Activated CD4-positive, alpha-beta T cell treated with anti-CD3 and anti-CD28 coated beads, Interleukin-2, amount 50 U/mL, for 48 hours (primary cell): ENCODE data around the gene RABGAP1L.
"Not testable (repeated sequence)": the region's sequence is repeated elsewhere in the genome, so short reads cannot be mapped to it uniquely, and the experiment has no call there.

ENCODE experiments used
- DNase-seq, 2 experiments: peaks; one replicate each; pipeline ENCODE4 v3.0.0-alpha.2; 2020

Gene RABGAP1L

GRCh38 chr1:174837386-174837785 lies 678.1 kb downstream of the RABGAP1L start:
- no peak for DNase-seq

- DNase-seq, result no peak
Observed at GRCh38 chr1:174839211-174839610, 679.9 kb downstream of the RABGAP1L start.

DNA sequence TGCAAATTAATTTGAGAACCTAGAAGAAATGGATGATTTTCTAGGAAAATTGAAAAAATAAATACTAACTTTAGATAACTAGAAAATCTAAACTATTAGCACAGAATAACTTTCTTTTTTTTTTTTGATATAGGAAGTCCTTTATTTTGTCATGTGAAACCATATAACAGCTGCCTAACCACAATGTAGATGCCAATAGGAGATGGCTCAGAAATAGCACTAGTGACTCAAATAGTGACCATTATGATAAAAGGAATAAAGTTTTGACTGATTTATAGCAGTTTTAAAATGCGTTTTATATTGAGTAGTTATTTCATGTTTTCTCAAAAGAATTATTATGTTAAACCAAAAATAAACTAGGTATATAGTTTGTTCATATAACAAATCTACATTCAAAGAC lies 682.4 kb downstream of the RABGAP1L start:
- no peak for DNase-seq

DNA sequence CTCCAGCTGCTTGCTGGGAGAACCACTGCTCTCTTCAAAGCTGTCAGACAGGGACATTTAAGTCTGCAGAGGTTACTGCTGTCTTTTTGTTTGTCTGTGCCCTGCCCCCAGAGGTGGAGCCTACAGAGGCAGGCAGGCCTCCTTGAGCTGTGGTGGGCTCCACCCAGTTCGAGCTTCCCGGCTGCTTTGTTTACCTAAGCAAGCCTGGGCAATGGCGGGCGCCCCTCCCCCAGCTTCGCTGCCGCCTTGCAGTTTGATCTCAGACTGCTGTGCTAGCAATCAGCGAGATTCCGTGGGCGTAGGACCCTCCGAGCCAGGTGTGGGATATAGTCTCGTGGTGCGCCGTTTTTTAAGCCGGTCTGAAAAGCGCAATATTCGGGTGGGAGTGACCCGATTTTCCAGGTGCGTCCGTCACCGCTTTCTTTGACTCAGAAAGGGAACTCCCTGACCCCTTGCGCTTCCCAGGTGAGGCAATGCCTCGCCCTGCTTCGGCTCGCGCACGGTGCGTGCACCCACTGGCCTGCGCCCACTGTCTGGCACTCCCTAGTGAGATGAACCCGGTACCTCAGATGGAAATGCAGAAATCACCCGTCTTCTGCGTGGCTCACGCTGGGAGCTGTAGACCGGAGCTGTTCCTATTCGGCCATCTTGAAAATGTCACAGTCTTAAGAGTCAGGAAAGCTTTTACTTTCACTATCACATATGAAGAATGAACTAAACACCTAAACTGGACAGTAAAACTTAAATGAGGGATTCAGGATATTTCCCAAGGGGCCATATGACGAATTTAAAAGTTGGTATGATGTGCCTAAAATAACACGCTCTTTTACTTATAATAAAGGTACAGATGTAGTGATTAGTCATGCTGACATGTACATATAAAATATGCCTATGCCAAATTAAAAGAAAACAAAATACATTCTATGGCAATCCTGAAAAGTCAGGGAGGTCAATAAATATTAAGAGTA lies 689.6 kb downstream of the RABGAP1L start:
- not testable (repeated sequence) for DNase-seq

- DNase-seq, result no peak
Observed at GRCh38 chr1:174850726-174851125, 691.4 kb downstream of the RABGAP1L start.

DNA sequence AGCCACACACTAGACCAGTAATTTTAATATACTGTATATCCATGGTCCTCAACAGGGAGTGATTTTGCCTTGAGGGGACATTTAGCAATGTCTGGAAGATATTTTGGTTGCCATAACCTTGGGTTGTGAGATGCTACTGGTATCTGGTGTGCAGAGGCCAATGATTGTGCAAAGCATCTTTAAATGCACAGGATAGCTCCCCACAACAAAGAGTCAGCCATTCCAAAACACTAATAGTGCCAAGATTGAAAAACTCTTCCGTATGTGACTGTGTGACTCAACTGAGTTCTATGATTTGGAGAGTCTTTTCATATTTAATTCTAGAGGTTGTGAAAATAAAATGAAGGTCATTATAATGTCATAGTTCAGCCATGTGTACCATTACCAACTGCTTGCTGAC lies 699.0 kb downstream of the RABGAP1L start:
- DNase-seq, result no peak

DNA sequence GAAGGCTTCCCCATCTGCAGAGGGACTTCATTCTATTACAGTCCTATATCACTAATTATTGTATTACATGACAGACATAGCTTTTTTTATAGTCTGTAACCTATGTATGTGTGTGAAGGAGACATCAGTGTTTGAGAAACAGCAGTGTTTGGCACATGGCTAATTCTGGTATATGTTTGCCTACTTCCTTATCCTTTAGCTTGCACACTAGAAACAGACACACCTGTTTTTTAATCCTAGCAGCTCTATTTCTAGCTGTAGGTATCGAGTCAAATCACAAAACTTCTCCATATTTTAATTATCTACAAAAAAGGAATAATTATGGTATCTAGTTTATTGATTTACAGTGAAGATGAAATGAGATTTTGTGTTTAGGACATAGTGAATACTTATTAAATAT lies 711.0 kb downstream of the RABGAP1L start:
- no peak for DNase-seq

DNA sequence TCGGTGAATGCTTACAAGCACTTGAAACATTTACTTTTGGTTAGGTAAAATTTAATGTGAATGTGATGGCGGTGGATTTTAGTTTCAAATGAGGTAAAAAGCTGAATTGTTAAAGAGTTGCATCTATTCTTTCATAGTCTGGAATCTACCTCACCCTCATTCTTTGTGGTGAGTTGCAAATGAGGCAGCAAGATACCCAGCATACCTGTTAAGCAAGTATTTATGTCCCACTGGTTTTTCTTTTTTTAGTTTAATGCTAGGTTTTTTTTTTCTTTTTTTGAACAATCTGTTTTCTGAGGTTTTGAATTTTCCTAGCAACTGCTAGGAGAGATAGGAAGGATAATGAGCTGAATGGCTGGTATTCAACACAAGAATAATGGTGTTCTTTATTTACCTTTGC lies 712.6 kb downstream of the RABGAP1L start:
- no peak for DNase-seq

GRCh38 chr1:174872615-174873058 lies 713.3 kb downstream of the RABGAP1L start:
- DNase-seq, result no peak

GRCh38 chr1:174874331-174875053 lies 715.2 kb downstream of the RABGAP1L start:
- no peak for DNase-seq

- no peak for DNase-seq
Observed at GRCh38 chr1:174875306-174875705, 716.0 kb downstream of the RABGAP1L start.

DNA sequence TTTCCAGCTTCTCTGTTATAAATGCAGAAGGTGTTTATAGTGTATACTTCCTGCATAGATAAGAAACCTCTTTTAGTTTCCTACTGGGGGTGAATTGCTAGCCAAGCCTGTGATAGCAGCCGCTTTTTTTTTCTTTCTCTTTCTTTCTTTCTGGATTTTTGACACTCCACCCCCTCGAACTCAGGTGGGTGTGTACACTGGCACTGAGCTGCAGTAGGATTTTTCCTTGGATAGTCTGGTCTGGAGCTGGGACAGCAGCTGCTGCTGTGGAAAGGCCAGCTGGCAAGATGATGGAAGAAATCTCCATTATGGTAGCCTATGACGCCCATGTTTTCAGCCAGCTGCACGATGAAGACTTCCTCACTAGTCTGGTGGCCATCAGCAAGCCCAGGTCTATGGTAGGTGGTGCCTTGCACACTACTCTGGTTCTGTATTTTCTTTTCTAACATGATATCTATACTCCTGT lies 717.9 kb downstream of the RABGAP1L start:
- no peak for DNase-seq

DNA sequence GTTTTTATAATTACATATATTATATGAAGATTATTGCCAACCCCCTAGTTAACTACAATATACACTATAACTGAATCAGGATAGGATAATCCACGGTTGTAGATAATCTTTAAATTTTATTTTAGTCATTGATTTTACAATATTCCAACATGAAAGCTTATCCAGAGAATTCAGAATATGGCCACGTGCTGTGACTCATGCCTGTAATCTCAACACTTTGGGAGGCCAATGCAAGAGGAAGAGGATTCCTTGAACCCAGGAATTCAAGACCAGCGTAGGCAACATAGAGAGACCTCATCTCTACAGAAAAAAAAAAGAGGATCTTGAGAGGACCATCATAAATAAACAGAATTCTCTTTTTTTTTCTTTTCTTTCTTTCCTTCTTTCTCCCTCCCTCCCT lies 720.9 kb downstream of the RABGAP1L start:
- no peak for DNase-seq

- no peak for DNase-seq
Observed at GRCh38 chr1:174883409-174883808, 724.1 kb downstream of the RABGAP1L start.

DNA sequence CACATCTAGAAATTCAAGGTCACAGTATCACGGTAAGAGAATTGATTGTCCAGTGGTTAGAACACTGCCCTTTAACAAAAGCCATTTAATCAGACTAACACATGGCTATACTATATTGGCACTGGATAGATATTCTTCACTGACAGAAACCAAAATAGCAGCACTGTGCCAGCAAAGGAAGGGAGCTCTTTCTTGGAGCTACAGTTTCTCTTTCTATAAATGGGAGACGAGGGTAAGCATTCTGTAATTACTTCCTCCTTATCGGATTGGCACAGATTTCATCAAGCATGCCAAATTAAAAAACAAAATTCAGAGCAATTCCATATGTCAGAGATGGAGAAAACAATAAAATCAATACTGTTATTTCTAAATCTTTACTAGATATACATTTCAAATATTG lies 724.7 kb downstream of the RABGAP1L start:
- DNase-seq, result no peak

- no peak for DNase-seq
Observed at GRCh38 chr1:174884566-174884965, 725.2 kb downstream of the RABGAP1L start.

DNA sequence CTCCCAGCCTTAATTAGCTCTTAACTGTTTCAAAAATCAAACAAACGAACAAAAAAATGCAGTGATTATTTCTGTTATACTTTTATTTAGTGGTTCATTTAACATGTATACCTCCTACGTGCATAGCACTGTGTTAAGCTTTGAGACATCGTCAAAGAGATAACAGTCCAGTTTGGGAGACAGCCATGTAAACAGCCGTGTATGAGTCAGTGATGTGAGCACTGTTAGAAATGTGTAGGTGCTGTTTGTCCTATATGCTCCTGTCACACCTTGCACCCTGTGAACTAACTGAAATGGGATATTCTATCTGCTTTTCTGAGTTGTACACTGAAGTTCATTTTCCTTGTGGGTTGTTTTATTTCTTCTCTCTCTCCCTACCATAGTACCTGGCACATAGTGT lies 730.7 kb downstream of the RABGAP1L start:
- DNase-seq, result no peak

DNA sequence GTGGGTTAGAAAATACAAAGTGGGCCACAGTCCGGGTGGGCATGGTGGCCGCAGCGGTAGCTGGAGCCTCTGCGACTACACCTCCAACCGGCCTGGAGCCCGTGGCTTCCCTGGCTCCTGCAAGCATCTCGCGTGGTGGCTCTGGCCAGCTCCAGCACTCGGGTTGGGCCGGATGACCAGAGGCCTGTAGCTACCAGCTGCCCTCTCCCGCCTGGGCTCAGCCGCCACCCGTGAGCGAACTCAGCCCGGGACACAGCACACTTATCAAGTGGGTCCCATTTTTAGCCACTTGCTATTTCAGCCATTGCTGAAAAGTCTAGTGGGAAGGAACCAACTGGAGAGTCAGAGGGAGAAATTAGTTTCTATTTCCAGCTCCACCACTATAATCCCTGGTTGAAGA lies 732.7 kb downstream of the RABGAP1L start:
- DNase-seq, result no peak

GRCh38 chr1:174894117-174894762 lies 734.9 kb downstream of the RABGAP1L start:
- DNase-seq, result no peak

GRCh38 chr1:174895610-174896009 lies 736.3 kb downstream of the RABGAP1L start:
- DNase-seq, result not testable (repeated sequence)

GRCh38 chr1:174898102-174898797 lies 738.9 kb downstream of the RABGAP1L start:
- DNase-seq, result no peak

DNA sequence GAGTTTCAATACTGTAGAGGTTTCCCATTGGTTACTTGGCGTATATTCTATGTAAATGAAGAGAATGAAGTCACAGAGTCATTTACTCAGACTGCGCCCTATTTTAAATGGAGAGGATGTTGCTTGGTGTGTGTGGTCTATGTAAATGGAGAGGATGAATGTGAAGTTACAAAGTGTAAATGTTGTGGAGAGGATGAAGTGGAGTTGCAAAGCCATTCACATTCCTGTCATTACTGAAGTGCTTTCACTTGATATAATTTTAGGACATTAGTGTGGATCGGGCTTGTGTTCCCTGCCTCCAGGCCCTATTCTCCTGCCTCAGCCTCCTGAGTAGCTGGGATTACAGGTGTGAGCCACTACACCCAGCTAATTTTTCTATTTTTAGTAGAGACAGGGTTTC lies 741.0 kb downstream of the RABGAP1L start:
- DNase-seq, result no peak
